PC-3 (cell line): Measurements from ENCODE around the gene HIPK2.

ENCODE experiments used
- CTCF ChIP-seq: fragments of 300-600 bp; sonication (generic); conservative IDR thresholded peaks from 2 replicates; pipeline ENCODE4 v1.5.1; 2017; ENCODE audit warnings: antibody characterized with exemption, low read depth, mild to moderate bottlenecking, low read length
- EZH2 ChIP-seq: fragments of 300-600 bp; sonication (generic); IDR thresholded peaks from one replicate; pipeline ENCODE4 v1.6.1; 2017; ENCODE audit warnings: antibody characterized with exemption, mild to moderate bottlenecking, low read length; ENCODE audit not compliant: unreplicated experiment

GRCh38 chr7:139562491-139562890 lies 215.3 kb downstream of the HIPK2 start:
- no peak for TF ChIP-seq CTCF
- no peak for TF ChIP-seq EZH2
